ENCODE measurements around the gene DAZAP1.

DAZAP1 gene

DNA sequence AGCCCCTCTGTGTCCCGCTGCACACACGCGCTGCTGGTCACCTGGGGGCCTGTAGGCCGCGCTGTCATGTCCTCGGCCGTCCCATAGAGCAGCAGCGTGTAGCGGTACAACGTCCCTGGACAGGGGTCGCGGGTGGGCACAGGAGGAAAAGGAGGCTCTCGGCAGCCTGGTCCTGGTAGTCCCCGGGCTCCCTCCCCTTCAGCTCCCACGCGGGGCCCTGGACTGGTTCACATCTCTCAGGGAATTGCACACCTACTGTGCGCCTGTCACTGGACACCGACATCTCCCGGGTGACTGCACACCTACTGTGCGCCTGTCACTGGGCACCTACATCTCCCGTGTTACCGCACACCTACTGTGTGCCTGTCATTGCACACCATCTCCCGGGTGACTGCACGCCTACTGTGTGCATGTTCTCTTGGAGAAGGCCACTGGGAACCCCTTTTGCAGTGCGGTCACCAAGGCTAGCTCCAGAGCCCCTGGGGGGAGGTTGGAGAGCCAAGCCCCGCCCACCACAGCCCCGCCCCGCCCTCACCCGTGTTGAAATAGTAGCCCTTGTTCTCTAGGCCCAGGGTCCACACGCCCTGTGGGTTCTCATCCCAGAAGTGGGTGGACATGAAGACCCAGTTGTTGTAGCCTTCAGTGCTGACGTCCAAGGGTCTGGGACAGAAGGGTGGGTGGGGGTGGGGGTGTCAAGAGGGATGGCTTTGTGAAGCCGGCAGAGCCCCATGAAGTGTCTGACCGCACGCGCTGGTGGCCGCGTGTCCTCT lies 75.2 kb downstream of the DAZAP1 start:
- Histone ChIP-seq H3K9me3 (ENCODE audit: insufficient read depth, low read length) (no peaks in the 10 kb centered on the region), H3K4me2 (ENCODE audit: low read depth, low read length, poor library complexity, severe bottlenecking) (no peak overlapping the region), H3K4me3 (ENCODE audit: insufficient read depth, low read length, poor library complexity, severe bottlenecking) (no peak overlapping the region), H3K27me3 (ENCODE audit: low read length) (no peaks in the 10 kb centered on the region), H3F3A (ENCODE audit: insufficient read depth) (peaks cover 7% of the 10 kb centered on the region; the same call in 1 of the 2 replicates), H3K9ac (ENCODE audit: low read length) (no peak overlapping the region), H3K79me2 (ENCODE audit: insufficient read depth, low read length) (peaks cover 10% of the 10 kb centered on the region), H3K9me2 (replicated peaks; ENCODE audit: insufficient read depth, low read length) (no peaks in the 10 kb centered on the region), H2AFZ (ENCODE audit: low read depth, low read length, severe bottlenecking) (no peak overlapping the region), H4K20me1 (ENCODE audit: low read depth, low read length) (no peaks in the 10 kb centered on the region), H3K36me3 (ENCODE audit: low read length) (no peaks in the 10 kb centered on the region), H3K27ac (ENCODE audit: low read depth, low read length) (no peak overlapping the region)
- no peak for TF ChIP-seq EZH2phosphoT487 (conservative IDR thresholded peaks at IDR 0.05; ENCODE audit: low read length)
- TF ChIP-seq, protein P1, sequence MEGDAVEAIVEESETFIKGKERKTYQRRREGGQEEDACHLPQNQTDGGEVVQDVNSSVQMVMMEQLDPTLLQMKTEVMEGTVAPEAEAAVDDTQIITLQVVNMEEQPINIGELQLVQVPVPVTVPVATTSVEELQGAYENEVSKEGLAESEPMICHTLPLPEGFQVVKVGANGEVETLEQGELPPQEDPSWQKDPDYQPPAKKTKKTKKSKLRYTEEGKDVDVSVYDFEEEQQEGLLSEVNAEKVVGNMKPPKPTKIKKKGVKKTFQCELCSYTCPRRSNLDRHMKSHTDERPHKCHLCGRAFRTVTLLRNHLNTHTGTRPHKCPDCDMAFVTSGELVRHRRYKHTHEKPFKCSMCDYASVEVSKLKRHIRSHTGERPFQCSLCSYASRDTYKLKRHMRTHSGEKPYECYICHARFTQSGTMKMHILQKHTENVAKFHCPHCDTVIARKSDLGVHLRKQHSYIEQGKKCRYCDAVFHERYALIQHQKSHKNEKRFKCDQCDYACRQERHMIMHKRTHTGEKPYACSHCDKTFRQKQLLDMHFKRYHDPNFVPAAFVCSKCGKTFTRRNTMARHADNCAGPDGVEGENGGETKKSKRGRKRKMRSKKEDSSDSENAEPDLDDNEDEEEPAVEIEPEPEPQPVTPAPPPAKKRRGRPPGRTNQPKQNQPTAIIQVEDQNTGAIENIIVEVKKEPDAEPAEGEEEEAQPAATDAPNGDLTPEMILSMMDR (IDR thresholded peaks at IDR 0.05; ENCODE audit: insufficient read depth, low read length, poor library complexity, severe bottlenecking), result no peak

DNA sequence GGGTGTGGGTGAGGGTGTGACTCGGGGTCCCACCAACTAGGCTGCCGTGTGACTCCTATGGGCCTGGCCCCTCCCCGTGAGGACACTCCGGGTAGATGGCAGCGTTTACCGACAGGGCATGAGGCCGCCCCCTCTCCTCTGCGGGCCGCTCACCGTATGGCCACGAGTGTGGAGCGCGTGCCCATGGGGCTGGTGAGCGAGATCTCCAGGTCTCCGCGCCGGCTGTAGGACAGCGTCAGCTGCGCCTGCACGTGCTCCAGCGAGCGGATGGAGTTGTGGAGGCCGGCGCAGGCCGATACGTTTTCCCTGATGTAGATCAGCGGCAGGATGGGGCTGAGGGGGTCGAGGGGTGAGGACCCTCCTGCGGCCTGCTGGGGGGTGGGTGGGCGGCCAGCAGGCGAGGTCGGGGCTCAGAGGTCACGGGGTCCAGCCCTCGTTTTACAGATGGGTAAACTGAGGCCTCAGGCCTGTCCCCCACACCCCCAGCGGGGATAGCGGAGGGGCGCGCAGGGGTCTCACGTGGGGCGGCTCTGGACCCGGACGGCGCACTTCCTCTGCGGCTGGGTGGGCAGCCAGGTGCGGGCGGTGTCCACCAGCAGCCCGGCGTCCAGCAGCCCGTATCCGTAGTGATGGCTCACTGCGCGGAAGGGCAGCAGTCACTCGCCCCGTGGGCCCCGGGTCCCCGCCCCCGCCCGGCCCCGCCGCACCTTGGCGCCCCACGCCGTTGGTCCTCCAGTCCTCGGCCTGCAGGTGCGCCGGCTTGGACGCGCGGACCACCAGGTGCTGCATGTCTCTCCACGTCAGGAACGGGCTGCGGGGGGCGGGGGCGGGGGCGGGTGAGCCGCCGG lies 76.0 kb downstream of the DAZAP1 start:
- Histone ChIP-seq H2AFZ (ENCODE audit: low read depth, low read length, severe bottlenecking) (no peak overlapping the region), H3K9me3 (ENCODE audit: insufficient read depth, low read length) (no peaks in the 10 kb centered on the region), H3K27me3 (ENCODE audit: low read length) (no peaks in the 10 kb centered on the region), H3K36me3 (ENCODE audit: low read length) (no peaks in the 10 kb centered on the region), H3F3A (ENCODE audit: insufficient read depth) (peaks cover 7% of the 10 kb centered on the region; the same call in 1 of the 2 replicates), H3K4me3 (ENCODE audit: insufficient read depth, low read length, poor library complexity, severe bottlenecking) (no peak overlapping the region), H3K9me2 (replicated peaks; ENCODE audit: insufficient read depth, low read length) (no peaks in the 10 kb centered on the region), H4K20me1 (ENCODE audit: low read depth, low read length) (no peaks in the 10 kb centered on the region), H3K4me2 (ENCODE audit: low read depth, low read length, poor library complexity, severe bottlenecking) (no peak overlapping the region), H3K79me2 (ENCODE audit: insufficient read depth, low read length) (peaks cover 4% of the 10 kb centered on the region), H3K9ac (ENCODE audit: low read length) (no peak overlapping the region), H3K27ac (ENCODE audit: low read depth, low read length) (no peak overlapping the region)
- no peak for TF ChIP-seq EZH2phosphoT487 (conservative IDR thresholded peaks at IDR 0.05; ENCODE audit: low read length)
- TF ChIP-seq, protein P1 (IDR thresholded peaks at IDR 0.05; ENCODE audit: insufficient read depth, low read length, poor library complexity, severe bottlenecking), result no peak

DNA sequence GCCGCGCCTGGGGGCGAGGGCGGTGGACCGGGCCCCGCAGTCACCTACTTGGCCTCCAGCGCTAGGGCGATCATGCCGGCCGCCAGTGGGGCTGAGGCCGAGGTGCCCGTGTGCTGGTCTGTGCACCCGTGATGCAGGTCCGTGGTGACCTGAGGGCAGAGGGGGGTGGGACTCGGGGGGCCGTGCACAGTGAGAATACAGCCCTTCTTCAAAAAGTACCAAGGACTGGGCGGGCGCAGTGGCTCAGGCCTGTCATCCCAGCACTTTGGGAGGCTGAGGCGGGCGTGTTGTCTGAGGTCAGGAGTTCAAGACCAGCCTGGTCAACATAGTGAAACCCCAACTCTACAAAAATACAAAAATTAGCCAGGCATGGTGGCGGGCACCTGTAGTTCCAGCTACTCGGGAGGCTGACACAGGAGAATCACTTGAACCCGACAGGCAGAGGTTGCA lies 76.6 kb downstream of the DAZAP1 start:
- no peak for TF ChIP-seq EZH2phosphoT487 (conservative IDR thresholded peaks at IDR 0.05; ENCODE audit: low read length)
- TF ChIP-seq, protein P1 (IDR thresholded peaks at IDR 0.05; ENCODE audit: insufficient read depth, low read length, poor library complexity, severe bottlenecking), result no peak
- Histone ChIP-seq H3K36me3 (ENCODE audit: low read length) (no peaks in the 10 kb centered on the region), H3K4me3 (ENCODE audit: insufficient read depth, low read length, poor library complexity, severe bottlenecking) (no peak overlapping the region), H3K9me2 (replicated peaks; ENCODE audit: insufficient read depth, low read length) (no peaks in the 10 kb centered on the region), H3K27me3 (ENCODE audit: low read length) (no peaks in the 10 kb centered on the region), H2AFZ (ENCODE audit: low read depth, low read length, severe bottlenecking) (no peak overlapping the region), H3K9me3 (ENCODE audit: insufficient read depth, low read length) (no peaks in the 10 kb centered on the region), H4K20me1 (ENCODE audit: low read depth, low read length) (no peaks in the 10 kb centered on the region), H3K79me2 (ENCODE audit: insufficient read depth, low read length) (no peaks in the 10 kb centered on the region), H3F3A (ENCODE audit: insufficient read depth) (peaks cover 7% of the 10 kb centered on the region; the same call in 1 of the 2 replicates), H3K27ac (ENCODE audit: low read depth, low read length) (no peak overlapping the region), H3K9ac (ENCODE audit: low read length) (no peak overlapping the region), H3K4me2 (ENCODE audit: low read depth, low read length, poor library complexity, severe bottlenecking) (no peak overlapping the region)
